Measurements from ENCODE around the gene INSYN1.
"Not testable (repeated sequence)": the region's sequence is repeated elsewhere in the genome, so short reads cannot be mapped to it uniquely, and the experiment has no call there.

Gene INSYN1

GRCh38 chr15:73789521-73790240 is 36.5 kb upstream of the INSYN1 start:
- no peak overlapping the region for H3K27ac ChIP-seq (ENCODE audit: low read depth, low read length)
- no peaks in the 10 kb centered on the region for H3K27me3 ChIP-seq (ENCODE audit: insufficient read depth, low read length)
- H3K36me3 ChIP-seq (ENCODE audit: insufficient read depth, low read length) = no peaks in the 10 kb centered on the region
- no peaks in the 10 kb centered on the region for H3K9me3 ChIP-seq (ENCODE audit: insufficient read depth, low read depth, low read length)
- H3K4me1 ChIP-seq (ENCODE audit: insufficient read depth, low read length) = peaks cover 37% of the 10 kb centered on the region
- no peak overlapping the region for H3K9ac ChIP-seq (ENCODE audit: low read depth, low read length)
- 95% methylated on average over 5 of the region's 5 CpGs for WGBS
- H3K4me3 ChIP-seq (ENCODE audit: low read length) = no peak overlapping the region

DNA sequence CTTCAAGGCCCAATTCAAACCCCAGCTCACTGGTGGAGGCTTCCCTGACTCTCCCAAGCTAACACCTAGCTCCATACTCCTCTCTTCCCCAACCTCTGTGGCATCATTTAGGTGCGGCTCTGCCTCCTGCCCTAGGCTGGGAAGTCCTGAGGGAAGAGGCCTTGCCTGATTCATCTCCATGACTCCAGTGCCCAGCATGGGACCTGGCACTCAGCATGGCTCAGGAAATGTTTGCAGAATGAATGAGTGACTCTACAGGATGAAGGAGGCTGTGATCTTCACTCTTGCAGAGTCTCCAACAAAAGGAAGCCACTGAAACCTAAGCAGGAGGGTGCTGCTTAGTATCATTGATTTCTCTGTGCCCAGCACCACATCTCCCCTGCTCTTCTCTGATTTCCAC is 34.5 kb upstream of the INSYN1 start:
- 89% methylated on average over 1 of the region's 1 CpG for WGBS
- Histone ChIP-seq H3K27ac (ENCODE audit: low read depth, low read length) (no peak overlapping the region), H3K9me3 (ENCODE audit: insufficient read depth, low read depth, low read length) (no peaks in the 10 kb centered on the region), H3K4me3 (ENCODE audit: low read length) (no peak overlapping the region), H3K27me3 (ENCODE audit: insufficient read depth, low read length) (no peaks in the 10 kb centered on the region), H3K4me1 (ENCODE audit: insufficient read depth, low read length) (peaks cover 45% of the 10 kb centered on the region), H3K9ac (ENCODE audit: low read depth, low read length) (no peak overlapping the region), H3K36me3 (ENCODE audit: insufficient read depth, low read length) (no peaks in the 10 kb centered on the region)

GRCh38 chr15:73786538-73786937 is 33.4 kb upstream of the INSYN1 start:
- H3K4me1 ChIP-seq (ENCODE audit: insufficient read depth, low read length) = peaks cover 45% of the 10 kb centered on the region
- H3K9ac ChIP-seq (ENCODE audit: low read depth, low read length) = peak overlapping the region; percentile 12; the same call in 1 of the 2 replicates
- no peaks in the 10 kb centered on the region for H3K27me3 ChIP-seq (ENCODE audit: insufficient read depth, low read length)
- peak overlapping the region; percentile 20; the same call in 1 of the 2 replicates for H3K4me3 ChIP-seq (ENCODE audit: low read length)
- no peaks in the 10 kb centered on the region for H3K36me3 ChIP-seq (ENCODE audit: insufficient read depth, low read length)
- H3K9me3 ChIP-seq (ENCODE audit: insufficient read depth, low read depth, low read length) = no peaks in the 10 kb centered on the region
- peak overlapping the region; percentile 82 for H3K27ac ChIP-seq (ENCODE audit: low read depth, low read length)
- WGBS = 7% methylated on average over 6 of the region's 6 CpGs

DNA sequence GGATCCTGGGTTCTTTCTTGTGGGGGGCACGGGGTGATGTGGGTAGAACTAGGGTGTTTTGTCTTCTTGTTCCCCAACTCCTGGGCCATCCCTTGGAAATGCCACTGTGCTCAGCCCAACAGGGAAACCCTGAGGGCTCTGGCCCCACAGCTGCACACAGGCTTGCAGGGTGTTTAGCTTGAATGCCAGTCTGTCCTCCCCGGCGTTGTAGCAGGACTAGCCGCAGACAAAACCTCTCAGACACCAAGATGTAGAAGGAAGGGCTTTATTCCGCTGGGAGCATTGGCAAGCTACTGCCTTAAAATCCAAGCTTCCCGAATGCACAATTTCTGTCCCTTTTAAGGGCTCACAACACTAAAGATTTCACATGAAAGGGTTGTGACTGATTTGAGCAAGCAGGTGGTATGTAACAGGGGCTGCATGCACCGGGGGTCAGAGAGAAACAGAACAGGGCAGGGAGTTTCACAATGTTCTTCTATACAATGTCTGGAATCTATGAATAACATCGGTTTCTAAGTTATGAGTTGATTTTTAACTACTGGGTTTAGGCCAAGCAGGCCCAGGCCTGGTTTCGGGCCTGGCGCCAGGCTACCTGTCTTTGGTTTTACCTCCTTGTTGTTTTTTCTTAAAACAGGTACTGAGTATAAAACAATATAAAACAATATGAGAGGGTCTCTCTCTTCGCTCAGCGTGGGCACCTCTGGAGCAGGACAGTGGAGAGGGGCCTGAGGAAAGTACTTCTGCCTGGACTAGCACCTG is 32.3 kb upstream of the INSYN1 start:
- H3K27me3 ChIP-seq (ENCODE audit: insufficient read depth, low read length); H3K27ac ChIP-seq (ENCODE audit: low read depth, low read length); H3K36me3 ChIP-seq (ENCODE audit: insufficient read depth, low read length); H3K9ac ChIP-seq (ENCODE audit: low read depth, low read length); H3K9me3 ChIP-seq (ENCODE audit: insufficient read depth, low read depth, low read length); H3K4me3 ChIP-seq (ENCODE audit: low read length): not testable (repeated sequence)
- peaks cover 45% of the 10 kb centered on the region for H3K4me1 ChIP-seq (ENCODE audit: insufficient read depth, low read length)
- WGBS = 86% methylated on average over 12 of the region's 12 CpGs

DNA sequence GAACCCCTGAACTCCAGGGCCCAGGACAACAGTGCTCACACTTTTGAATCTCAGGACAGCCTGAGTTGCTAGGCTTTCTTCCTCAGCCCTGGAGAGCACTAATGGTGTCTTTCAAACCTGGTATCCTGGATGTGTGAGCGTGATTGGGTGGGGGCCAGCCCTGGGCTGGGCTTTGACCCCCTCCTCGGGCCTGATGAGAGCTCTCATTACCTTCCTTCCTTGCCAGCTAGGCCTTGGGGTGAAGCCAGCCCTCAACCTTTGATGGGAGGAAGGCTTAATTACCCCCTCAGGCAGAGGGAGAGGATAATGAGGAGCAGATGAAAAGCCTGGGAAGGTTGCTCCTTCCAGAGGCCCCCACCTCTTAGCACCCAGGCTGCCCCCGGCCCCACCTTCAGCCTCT is 31.1 kb upstream of the INSYN1 start:
- Histone ChIP-seq H3K9ac (ENCODE audit: low read depth, low read length) (no peak overlapping the region), H3K9me3 (ENCODE audit: insufficient read depth, low read depth, low read length) (no peaks in the 10 kb centered on the region), H3K36me3 (ENCODE audit: insufficient read depth, low read length) (no peaks in the 10 kb centered on the region), H3K4me3 (ENCODE audit: low read length) (no peak overlapping the region), H3K27me3 (ENCODE audit: insufficient read depth, low read length) (no peaks in the 10 kb centered on the region), H3K4me1 (ENCODE audit: insufficient read depth, low read length) (peaks cover 45% of the 10 kb centered on the region), H3K27ac (ENCODE audit: low read depth, low read length) (no peak overlapping the region)
- 78% methylated on average over 3 of the region's 3 CpGs for WGBS

- Histone ChIP-seq H3K27me3 (ENCODE audit: insufficient read depth, low read length) (no peaks in the 10 kb centered on the region), H3K27ac (ENCODE audit: low read depth, low read length) (no peak overlapping the region), H3K9ac (ENCODE audit: low read depth, low read length) (no peak overlapping the region), H3K9me3 (ENCODE audit: insufficient read depth, low read depth, low read length) (no peaks in the 10 kb centered on the region), H3K4me1 (ENCODE audit: insufficient read depth, low read length) (peaks cover 34% of the 10 kb centered on the region), H3K36me3 (ENCODE audit: insufficient read depth, low read length) (no peaks in the 10 kb centered on the region), H3K4me3 (ENCODE audit: low read length) (no peak overlapping the region)
- WGBS = 93% methylated on average over 3 of the region's 3 CpGs
Measured at GRCh38 chr15:73782344-73782959, 29.3 kb upstream of the INSYN1 start.

DNA sequence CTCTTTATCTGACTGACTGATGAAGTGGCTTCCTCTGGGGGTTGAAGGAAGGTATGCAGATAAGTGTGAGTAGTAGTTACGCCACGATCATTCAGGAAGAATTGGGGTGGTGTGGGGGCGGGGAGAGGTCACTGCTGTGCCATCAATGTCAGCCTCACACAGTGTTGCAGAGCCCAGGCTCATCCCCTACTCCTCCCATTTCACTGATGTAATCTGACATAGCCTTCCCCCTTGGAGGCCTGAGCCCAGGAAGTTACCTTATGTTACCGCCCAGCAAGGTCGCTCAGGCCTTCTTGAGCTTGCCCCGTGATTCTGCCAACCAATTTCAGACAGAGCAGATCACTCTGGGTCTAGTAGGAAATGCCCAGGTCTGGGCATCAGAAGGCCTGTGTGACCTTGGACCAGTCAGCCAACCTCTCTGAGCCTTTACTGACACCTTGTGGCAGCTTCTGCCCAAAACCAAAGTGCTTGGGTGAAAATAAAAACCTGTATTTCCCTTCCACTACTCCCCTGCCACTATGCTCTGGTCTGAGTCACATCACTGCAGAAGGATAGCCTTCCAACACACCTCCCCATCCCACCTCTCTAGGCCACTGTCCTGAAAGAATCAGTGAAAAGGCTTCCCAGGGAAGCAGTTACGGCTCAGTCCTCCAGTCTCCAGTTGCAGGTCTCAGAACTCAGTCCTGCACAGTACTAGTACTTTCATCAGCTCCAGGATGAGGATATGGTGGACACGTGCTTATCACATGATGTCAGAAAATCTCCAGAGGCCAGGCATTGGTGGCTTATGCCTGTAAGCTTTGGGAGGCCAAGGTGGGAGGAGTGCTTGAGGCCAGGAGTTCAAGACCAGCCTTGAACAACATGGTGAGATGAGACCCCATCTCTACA is 28.1 kb upstream of the INSYN1 start:
- WGBS = 57% methylated on average over 8 of the region's 8 CpGs

DNA sequence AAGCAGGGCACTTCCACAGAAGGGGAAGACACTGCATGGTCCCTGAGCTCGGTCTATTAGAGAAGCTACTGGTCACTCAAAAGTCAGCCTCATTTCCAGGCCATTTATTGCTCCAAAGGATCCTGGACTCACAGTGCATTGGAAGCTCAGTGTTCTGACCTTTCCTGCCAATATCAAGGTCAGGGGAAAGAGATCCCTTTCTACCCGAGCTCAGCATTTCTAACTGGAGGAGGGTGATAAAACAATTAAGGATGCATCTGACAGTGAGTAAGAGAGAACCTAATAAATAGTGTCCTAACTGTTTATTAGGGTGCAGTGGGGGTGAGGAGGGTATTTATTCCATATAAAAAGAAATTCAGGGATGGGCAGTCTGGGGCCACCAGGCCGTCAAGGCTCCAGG is 26.8 kb upstream of the INSYN1 start:
- Histone ChIP-seq H3K4me1 (ENCODE audit: insufficient read depth, low read length) (peaks cover 12% of the 10 kb centered on the region; the same call in 1 of the 2 replicates), H3K27me3 (ENCODE audit: insufficient read depth, low read length) (no peaks in the 10 kb centered on the region), H3K9ac (ENCODE audit: low read depth, low read length) (no peak overlapping the region), H3K9me3 (ENCODE audit: insufficient read depth, low read depth, low read length) (no peaks in the 10 kb centered on the region), H3K36me3 (ENCODE audit: insufficient read depth, low read length) (no peaks in the 10 kb centered on the region), H3K27ac (ENCODE audit: low read depth, low read length) (no peak overlapping the region), H3K4me3 (ENCODE audit: low read length) (no peak overlapping the region)
- WGBS = 97% methylated on average over 3 of the region's 3 CpGs

More for the DNA sequence above, 28.1 kb upstream of the INSYN1 start:
- Histone ChIP-seq H3K4me3 (ENCODE audit: low read length) (no peak overlapping the region), H3K4me1 (ENCODE audit: insufficient read depth, low read length) (peaks cover 23% of the 10 kb centered on the region), H3K27me3 (ENCODE audit: insufficient read depth, low read length) (no peaks in the 10 kb centered on the region), H3K9me3 (ENCODE audit: insufficient read depth, low read depth, low read length) (no peaks in the 10 kb centered on the region), H3K9ac (ENCODE audit: low read depth, low read length) (no peak overlapping the region), H3K27ac (ENCODE audit: low read depth, low read length) (no peak overlapping the region), H3K36me3 (ENCODE audit: insufficient read depth, low read length) (no peaks in the 10 kb centered on the region)

- Histone ChIP-seq H3K27ac (ENCODE audit: low read depth, low read length) (no peak overlapping the region), H3K9ac (ENCODE audit: low read depth, low read length) (no peak overlapping the region), H3K4me1 (ENCODE audit: insufficient read depth, low read length) (0 out of 2 replicates have a peak, but pooled peaks cover 4% of the 10 kb centered on the region), H3K9me3 (ENCODE audit: insufficient read depth, low read depth, low read length) (no peaks in the 10 kb centered on the region), H3K27me3 (ENCODE audit: insufficient read depth, low read length) (no peaks in the 10 kb centered on the region), H3K36me3 (ENCODE audit: insufficient read depth, low read length) (no peaks in the 10 kb centered on the region), H3K4me3 (ENCODE audit: low read length) (no peak overlapping the region)
Measured at GRCh38 chr15:73777741-73778140, 24.6 kb upstream of the INSYN1 start.

DNA sequence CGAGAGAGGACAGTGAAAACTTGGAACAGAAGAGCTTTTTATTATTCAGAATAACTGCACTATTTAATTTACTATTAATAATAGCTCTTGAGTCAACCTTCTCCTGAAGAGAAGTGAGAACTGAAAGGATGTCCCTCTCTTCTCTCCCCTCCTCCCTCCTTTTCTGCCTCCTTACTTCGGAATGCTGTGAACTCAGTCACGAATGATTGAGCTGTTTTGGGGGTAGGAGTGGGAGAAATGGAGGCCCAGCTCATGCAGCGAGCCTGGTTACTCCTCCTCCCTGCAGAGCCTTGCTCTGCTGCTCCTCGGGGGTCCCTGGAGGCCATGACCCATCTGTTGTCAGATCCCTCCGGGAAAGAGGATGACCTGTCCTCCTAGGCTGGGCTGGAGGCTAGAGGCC is 20.3 kb upstream of the INSYN1 start:
- H3K27ac ChIP-seq (ENCODE audit: low read depth, low read length) = no peak overlapping the region
- H3K4me3 ChIP-seq (ENCODE audit: low read length) = no peak overlapping the region
- WGBS = 72% methylated on average over 5 of the region's 6 CpGs
- H3K9ac ChIP-seq (ENCODE audit: low read depth, low read length) = no peak overlapping the region
- H3K4me1 ChIP-seq (ENCODE audit: insufficient read depth, low read length) = 0 out of 2 replicates have a peak, but pooled peaks cover 4% of the 10 kb centered on the region
- H3K27me3 ChIP-seq (ENCODE audit: insufficient read depth, low read length) = no peaks in the 10 kb centered on the region
- no peaks in the 10 kb centered on the region for H3K36me3 ChIP-seq (ENCODE audit: insufficient read depth, low read length)
- no peaks in the 10 kb centered on the region for H3K9me3 ChIP-seq (ENCODE audit: insufficient read depth, low read depth, low read length)

Data from HUES64 (cell line).